A549 treated with AZD9567 at 1 μM for 4 hours (cell line): ENCODE results near the gene WNT5A. TPM values are rescaled to one million over a fixed set of nuclear protein-coding genes. Genes with fewer than 3 reads are reported as not detected.

Experiments used
- total RNA-seq: library from RNA; stranded (reverse); fragments of 200-300 nt; extraction: Qiagen RNA extraction; gene quantifications from 5 replicates; pipeline ENCODE4 v1.2.3, GENCODE V29; 2022; ENCODE audit not compliant: insufficient read depth

The WNT5A gene
- 0.39 to 1.0 TPM (median 0.83 TPM) in 5 replicates for total RNA-seq

DNA sequence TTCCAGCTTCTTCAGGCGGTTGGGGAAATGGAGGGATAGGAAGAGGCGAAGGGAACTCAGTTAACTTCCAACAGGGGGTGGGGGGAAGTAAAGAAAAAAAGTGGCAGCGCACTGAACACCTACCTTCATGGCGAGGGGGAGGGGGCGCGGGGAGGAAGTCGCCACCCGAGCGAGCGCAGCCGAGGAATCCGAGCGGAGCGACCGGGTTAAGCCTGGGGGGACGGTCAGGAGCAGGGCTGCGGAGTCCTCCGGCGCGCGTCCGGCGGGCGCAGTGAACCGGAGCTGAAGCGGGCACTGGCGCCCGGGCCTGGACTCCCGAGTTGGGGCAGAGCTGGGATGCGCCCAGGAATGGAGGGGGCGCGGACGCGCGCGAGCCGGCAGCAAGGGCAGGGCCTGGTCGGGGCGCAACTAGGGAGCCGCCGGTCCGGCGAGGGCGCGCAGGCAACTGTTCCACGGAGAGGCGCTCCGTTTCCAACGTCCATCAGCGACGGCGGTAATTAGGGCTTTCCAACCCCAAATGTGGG lies at the start of gene WNT5A:
Gene WNT5A (minus strand): TSS at position 450 of the 524 bp plus-strand sequence. CDS start 321 bp downstream, at position 129.

